ENCODE measurements around the gene LSR.
"Not testable (repeated sequence)": the region's sequence is repeated elsewhere in the genome, so short reads cannot be mapped to it uniquely, and the experiment has no call there.

Gene LSR

DNA sequence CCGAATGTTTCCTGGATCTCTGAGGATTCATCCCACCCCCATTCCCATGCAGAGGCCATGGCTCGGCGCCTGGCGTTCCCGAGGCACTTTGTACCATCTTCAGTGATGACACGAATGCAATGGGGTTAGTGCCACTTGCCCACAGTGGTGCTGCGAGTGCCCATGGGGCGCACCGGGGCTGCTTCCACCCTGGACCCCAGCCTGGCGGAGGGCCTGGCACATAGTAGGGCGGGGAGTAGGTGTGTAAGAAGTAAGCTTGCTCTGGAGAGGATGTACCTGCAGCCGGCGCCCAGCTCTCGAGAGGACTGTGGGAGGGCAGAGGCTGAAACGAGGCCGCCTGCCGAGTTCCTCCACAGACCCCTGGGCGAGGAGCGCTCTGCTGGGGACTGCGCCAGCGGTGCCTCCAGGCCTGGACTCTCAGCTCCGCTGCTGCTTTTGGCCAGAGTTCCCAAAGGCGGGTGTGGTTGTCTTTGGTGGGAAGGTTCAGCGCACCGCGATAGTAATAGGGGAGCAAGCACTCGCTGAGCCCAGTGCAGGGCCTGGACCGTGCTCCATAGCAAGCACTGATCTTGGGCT lies 28.0 kb downstream of the LSR start:
- Histone ChIP-seq H3K36me3 (ENCODE audit: control insufficient read depth, insufficient read depth, low read length) (peaks cover 26% of the 10 kb centered on the region), H3K4me3 (ENCODE audit: low read length) (no peak overlapping the region), H3K9me3 (ENCODE audit: control insufficient read depth, insufficient read depth, low read length) (no peaks in the 10 kb centered on the region), H3K27me3 (ENCODE audit: control insufficient read depth, insufficient read depth, low read length) (no peaks in the 10 kb centered on the region), H3K27ac (ENCODE audit: low read length) (no peak overlapping the region), H3K4me1 (ENCODE audit: control insufficient read depth, insufficient read depth, low read length) (no peaks in the 10 kb centered on the region; the same call in 1 of the 2 replicates)
- DNase-seq (ENCODE audit: low read depth, low spot score) = no peak
- WGBS (ENCODE audit: insufficient coverage, insufficient read length) = no CpG with 5 or more reads among the region's 28 CpGs

DNA sequence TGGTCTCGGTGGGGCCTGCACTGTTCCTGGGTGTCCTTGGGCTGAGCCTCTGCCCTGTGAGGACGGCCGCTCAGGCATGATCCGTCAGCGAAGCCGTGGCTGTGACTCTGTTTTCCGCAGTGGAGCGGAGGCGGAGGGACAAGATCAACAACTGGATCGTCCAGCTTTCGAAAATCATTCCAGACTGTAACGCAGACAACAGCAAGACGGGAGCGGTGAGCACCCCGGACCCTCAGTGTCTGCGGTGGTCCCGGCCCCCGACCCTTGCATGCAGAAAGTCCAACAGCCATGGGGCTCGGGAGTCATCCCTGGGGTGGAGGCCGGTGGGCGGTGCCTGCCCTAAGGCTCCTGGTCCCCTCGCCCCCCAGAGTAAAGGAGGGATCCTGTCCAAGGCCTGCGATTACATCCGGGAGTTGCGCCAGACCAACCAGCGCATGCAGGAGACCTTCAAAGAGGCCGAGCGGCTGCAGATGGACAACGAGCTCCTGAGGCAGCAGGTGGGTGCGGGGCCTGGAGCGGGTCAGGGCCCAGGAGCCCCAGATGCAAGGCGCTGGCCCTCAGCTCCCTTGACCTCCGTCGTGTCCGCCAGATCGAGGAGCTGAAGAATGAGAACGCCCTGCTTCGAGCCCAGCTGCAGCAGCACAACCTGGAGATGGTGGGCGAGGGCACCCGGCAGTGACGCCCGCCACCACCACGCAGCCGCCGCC lies 29.9 kb downstream of the LSR start:
- no peak overlapping the region for H3K4me3 ChIP-seq (ENCODE audit: low read length)
- peaks cover 16% of the 10 kb centered on the region for H3K36me3 ChIP-seq (ENCODE audit: control insufficient read depth, insufficient read depth, low read length)
- H3K9me3 ChIP-seq (ENCODE audit: control insufficient read depth, insufficient read depth, low read length) = no peaks in the 10 kb centered on the region
- no peaks in the 10 kb centered on the region for H3K27me3 ChIP-seq (ENCODE audit: control insufficient read depth, insufficient read depth, low read length)
- no peak for DNase-seq (ENCODE audit: low read depth, low spot score)
- H3K27ac ChIP-seq (ENCODE audit: low read length) = no peak overlapping the region
- WGBS (ENCODE audit: insufficient coverage, insufficient read length) = no CpG with 5 or more reads among the region's 45 CpGs
- no peaks in the 10 kb centered on the region; the same call in 1 of the 2 replicates for H3K4me1 ChIP-seq (ENCODE audit: control insufficient read depth, insufficient read depth, low read length)

DNA sequence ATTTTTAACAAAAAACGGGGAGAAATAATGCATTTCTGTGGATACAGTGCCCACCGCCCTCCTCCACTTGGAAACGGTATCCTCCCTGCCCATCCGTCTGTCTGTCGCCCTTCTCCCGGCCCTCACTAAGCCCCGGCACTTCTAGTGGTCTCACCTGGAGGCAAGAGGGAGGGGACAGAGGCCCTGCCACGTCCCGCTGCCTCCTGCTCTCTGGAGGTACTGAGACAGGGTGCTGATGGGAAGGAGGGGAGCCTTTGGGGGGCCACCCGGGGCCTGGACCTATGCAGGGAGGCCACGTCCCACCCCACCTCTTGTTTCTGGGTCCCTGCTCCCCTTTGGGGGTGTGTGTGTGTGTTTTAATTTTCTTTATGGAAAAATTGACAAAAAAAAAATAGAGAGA lies 30.6 kb downstream of the LSR start:
- peaks cover 14% of the 10 kb centered on the region for H3K36me3 ChIP-seq (ENCODE audit: control insufficient read depth, insufficient read depth, low read length)
- WGBS (ENCODE audit: insufficient coverage, insufficient read length) = no CpG with 5 or more reads among the region's 11 CpGs

DNA sequence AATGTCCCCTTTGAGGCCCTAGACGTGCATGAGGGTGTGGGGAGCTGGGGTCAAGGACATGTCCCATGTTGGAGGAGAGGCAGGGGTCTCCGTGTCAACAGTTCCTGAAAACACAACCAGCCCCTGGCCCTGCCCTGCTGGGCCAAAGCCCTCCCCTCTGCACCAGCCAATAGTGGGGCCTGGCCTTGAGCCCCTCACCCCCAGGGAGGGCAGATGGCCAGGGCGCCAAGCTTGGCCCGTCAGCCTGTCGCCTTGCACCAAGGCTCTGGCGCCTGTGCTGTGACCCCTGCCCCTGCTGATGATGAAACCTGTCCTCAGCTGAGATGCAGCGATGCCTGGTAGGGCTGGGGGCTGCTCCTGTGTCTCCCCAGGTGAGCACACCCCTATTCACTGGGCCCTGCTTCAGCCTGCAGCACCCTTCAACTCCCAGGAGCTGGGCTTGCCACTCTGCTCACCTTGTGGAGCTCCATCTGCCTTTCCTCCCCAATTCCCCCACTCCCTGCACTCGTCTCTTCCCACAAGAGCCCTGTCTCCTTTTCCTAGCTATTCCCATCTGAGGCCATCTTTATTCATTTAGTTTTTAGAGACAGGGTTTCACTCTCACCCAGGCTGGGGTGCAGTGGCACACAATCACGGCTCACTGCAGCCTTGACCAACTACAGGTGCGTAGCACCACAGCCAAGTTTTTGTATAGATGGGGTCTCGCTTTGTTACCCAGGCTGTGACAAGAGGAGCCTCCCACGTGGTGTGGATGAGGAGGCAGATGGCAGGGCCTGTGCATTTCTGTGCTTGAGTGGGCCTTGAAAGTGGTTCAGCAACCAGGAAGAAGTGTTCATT lies 31.4 kb downstream of the LSR start:
- WGBS (ENCODE audit: insufficient coverage, insufficient read length) = no CpG with 5 or more reads among the region's 12 CpGs
- Histone ChIP-seq H3K4me1 (ENCODE audit: control insufficient read depth, insufficient read depth, low read length) (peaks cover 5% of the 10 kb centered on the region; the same call in 1 of the 2 replicates), H3K36me3 (ENCODE audit: control insufficient read depth, insufficient read depth, low read length) (peaks cover 14% of the 10 kb centered on the region), H3K4me3 (ENCODE audit: low read length) (no peak overlapping the region), H3K27ac (ENCODE audit: low read length) (no peak overlapping the region), H3K27me3 (ENCODE audit: control insufficient read depth, insufficient read depth, low read length) (no peaks in the 10 kb centered on the region), H3K9me3 (ENCODE audit: control insufficient read depth, insufficient read depth, low read length) (no peaks in the 10 kb centered on the region)
- DNase-seq (ENCODE audit: low read depth, low spot score) = no peak

More for the DNA sequence above, 30.6 kb downstream of the LSR start:
- Histone ChIP-seq H3K9me3 (ENCODE audit: control insufficient read depth, insufficient read depth, low read length) (no peaks in the 10 kb centered on the region), H3K27me3 (ENCODE audit: control insufficient read depth, insufficient read depth, low read length) (no peaks in the 10 kb centered on the region), H3K27ac (ENCODE audit: low read length) (no peak overlapping the region), H3K4me1 (ENCODE audit: control insufficient read depth, insufficient read depth, low read length) (no peaks in the 10 kb centered on the region; the same call in 1 of the 2 replicates), H3K4me3 (ENCODE audit: low read length) (no peak overlapping the region)
- DNase-seq (ENCODE audit: low read depth, low spot score) = no peak

DNA sequence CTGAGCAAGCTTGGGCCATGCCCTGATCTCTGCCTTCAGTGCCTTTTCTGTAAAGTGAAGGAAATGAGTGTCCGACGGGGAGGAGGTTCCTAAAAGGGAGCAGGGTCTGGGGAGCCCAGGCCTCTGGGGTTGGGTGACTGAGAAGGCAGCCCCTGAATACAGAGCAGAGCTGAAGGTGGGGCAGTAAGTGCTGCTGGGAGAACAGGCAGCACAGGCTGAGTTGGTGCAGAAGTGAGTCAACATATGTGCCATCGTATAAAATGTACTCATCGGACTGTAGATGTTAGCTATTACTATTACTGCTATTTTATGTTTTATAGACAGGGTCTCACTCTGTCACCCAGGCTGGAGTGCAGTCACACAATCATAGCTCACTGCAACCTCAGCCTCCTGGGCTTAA lies 32.5 kb downstream of the LSR start:
- no peaks in the 10 kb centered on the region for H3K9me3 ChIP-seq (ENCODE audit: control insufficient read depth, insufficient read depth, low read length)
- no CpG with 5 or more reads among the region's 4 CpGs for WGBS (ENCODE audit: insufficient coverage, insufficient read length)

DNA sequence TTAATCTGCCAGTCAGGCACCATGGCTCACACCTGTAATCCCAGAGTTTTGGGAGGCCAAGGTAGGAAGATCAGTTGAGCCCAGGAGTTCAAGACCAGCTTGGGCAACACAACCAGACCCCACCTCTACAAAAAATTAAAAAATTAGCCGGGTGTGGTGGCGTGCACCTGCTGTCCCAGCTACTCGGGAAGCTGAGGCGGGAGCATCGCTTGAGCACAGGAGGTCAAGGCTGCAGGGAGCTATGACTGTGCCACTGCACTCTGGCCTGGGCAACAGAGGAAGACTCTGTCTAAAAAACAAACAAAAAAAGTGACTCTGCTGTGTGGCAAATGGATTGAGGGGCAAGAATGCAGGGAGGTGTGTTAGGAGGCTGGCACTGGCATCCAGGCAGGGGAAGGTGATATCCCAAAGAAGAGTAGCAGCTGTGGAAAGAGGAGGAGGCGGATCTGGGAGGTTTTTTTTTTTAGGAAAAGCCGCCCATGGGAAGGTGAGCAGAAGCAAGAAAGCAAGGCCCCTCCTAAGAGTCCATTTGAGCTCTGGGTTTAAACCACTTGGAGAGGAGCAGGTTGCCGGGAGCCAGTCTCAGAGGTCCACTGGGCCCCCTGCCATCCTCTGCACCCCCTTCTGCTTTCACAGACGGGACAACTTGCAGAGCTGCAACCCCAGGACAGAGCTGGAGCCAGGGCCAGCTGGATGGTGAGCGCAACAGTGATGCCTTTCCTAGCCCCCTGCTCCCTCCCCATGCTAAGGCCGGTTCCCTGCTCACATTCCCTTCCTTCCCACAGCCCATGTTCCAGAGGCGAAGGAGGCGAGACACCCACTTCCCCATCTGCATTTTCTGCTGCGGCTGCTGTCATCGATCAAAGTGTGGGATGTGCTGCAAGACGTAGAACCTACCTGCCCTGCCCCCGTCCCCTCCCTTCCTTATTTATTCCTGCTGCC lies 35.6 kb downstream of the LSR start:
- WGBS (ENCODE audit: insufficient coverage, insufficient read length) = no CpG with 5 or more reads among the region's 17 CpGs
- H3K9me3 ChIP-seq (ENCODE audit: control insufficient read depth, insufficient read depth, low read length) = no peaks in the 10 kb centered on the region
- no peak overlapping the region for H3K4me3 ChIP-seq (ENCODE audit: low read length)
- no peaks in the 10 kb centered on the region for H3K36me3 ChIP-seq (ENCODE audit: control insufficient read depth, insufficient read depth, low read length)
- no peak for DNase-seq (ENCODE audit: low read depth, low spot score)
- H3K4me1 ChIP-seq (ENCODE audit: control insufficient read depth, insufficient read depth, low read length) = peaks cover 5% of the 10 kb centered on the region; the same call in 1 of the 2 replicates
- no peak overlapping the region for H3K27ac ChIP-seq (ENCODE audit: low read length)
- no peaks in the 10 kb centered on the region for H3K27me3 ChIP-seq (ENCODE audit: control insufficient read depth, insufficient read depth, low read length)

More for the DNA sequence above, 32.5 kb downstream of the LSR start:
- no peak for DNase-seq (ENCODE audit: low read depth, low spot score)
- Histone ChIP-seq H3K36me3 (ENCODE audit: control insufficient read depth, insufficient read depth, low read length) (peaks cover 13% of the 10 kb centered on the region), H3K27me3 (ENCODE audit: control insufficient read depth, insufficient read depth, low read length) (no peaks in the 10 kb centered on the region), H3K4me1 (ENCODE audit: control insufficient read depth, insufficient read depth, low read length) (peaks cover 5% of the 10 kb centered on the region; the same call in 1 of the 2 replicates), H3K27ac (ENCODE audit: low read length) (no peak overlapping the region), H3K4me3 (ENCODE audit: low read length) (no peak overlapping the region)

DNA sequence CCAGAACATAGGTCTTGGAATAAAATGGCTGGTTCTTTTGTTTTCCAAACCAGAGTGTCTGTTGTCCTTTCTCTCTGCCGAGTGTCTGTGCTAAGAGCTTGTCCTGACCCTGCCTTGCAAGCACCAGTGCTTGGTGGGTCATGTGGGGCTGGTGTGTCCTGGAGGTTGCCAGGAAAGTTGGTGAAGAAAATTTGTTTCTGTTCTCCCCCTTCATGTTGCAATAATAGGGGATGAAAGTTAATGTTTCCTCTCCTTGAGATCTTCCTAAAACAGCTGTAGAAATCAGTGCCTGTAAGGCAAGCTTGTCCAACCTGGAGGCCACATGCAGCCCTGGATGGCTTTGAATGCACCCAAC lies 36.3 kb downstream of the LSR start:
- no peak for DNase-seq (ENCODE audit: low read depth, low spot score)
- WGBS (ENCODE audit: insufficient coverage, insufficient read length) = no CpG with 5 or more reads among the region's 1 CpG
- Histone ChIP-seq H3K27me3 (ENCODE audit: control insufficient read depth, insufficient read depth, low read length) (no peaks in the 10 kb centered on the region), H3K36me3 (ENCODE audit: control insufficient read depth, insufficient read depth, low read length) (no peaks in the 10 kb centered on the region), H3K4me3 (ENCODE audit: low read length) (no peak overlapping the region), H3K9me3 (ENCODE audit: control insufficient read depth, insufficient read depth, low read length) (no peaks in the 10 kb centered on the region), H3K27ac (ENCODE audit: low read length) (no peak overlapping the region), H3K4me1 (ENCODE audit: control insufficient read depth, insufficient read depth, low read length) (peaks cover 5% of the 10 kb centered on the region; the same call in 1 of the 2 replicates)

DNA sequence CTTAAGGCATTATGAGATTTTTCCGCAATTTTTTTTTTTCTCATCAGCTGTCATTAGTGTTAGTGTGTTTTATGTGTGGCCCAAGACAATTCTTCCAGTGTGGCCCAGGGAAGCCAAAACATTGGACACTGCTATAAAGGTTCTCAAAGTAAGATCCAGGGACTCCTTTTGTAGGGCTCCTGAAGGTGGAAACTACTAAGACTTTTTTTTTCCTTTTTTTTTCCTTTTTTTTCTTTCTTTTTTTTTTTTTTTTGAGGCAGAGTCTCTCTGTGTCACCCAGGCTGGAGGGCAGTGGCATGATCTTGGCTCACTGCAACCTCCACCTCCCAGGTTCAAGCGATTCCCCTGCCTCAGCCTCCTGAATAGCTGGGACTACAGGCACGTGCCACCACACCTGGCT lies 36.7 kb downstream of the LSR start:
- not testable (repeated sequence) for H3K36me3 ChIP-seq (ENCODE audit: control insufficient read depth, insufficient read depth, low read length); H3K4me3 ChIP-seq (ENCODE audit: low read length); H3K27ac ChIP-seq (ENCODE audit: low read length); H3K4me1 ChIP-seq (ENCODE audit: control insufficient read depth, insufficient read depth, low read length); H3K27me3 ChIP-seq (ENCODE audit: control insufficient read depth, insufficient read depth, low read length); H3K9me3 ChIP-seq (ENCODE audit: control insufficient read depth, insufficient read depth, low read length); DNase-seq (ENCODE audit: low read depth, low spot score)
- WGBS (ENCODE audit: insufficient coverage, insufficient read length) = no CpG with 5 or more reads among the region's 3 CpGs

DNA sequence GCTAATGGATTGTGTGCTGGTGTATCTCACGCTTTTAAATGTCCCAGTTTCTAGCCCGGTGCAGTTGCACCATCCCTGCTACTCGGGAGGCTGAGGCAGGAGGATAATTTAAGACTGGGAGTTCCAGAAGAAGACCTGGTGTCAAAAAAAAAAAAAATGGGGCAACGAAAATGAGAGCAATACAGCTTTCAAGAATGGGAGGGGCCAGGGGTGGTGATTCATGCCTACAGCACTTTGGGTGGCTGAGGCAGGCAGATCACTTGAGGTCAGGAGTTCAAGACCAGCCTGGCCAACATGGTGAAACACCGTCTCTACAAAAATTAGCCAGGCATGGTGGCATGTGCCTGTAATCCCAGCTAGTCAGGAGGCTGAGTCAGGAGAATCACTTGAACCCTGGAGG lies 37.3 kb downstream of the LSR start:
- H3K9me3 ChIP-seq (ENCODE audit: control insufficient read depth, insufficient read depth, low read length); DNase-seq (ENCODE audit: low read depth, low spot score); H3K36me3 ChIP-seq (ENCODE audit: control insufficient read depth, insufficient read depth, low read length); H3K27ac ChIP-seq (ENCODE audit: low read length); H3K4me3 ChIP-seq (ENCODE audit: low read length); H3K27me3 ChIP-seq (ENCODE audit: control insufficient read depth, insufficient read depth, low read length); H3K4me1 ChIP-seq (ENCODE audit: control insufficient read depth, insufficient read depth, low read length): not testable (repeated sequence)
- no CpG with 5 or more reads among the region's 5 CpGs for WGBS (ENCODE audit: insufficient coverage, insufficient read length)

DNA sequence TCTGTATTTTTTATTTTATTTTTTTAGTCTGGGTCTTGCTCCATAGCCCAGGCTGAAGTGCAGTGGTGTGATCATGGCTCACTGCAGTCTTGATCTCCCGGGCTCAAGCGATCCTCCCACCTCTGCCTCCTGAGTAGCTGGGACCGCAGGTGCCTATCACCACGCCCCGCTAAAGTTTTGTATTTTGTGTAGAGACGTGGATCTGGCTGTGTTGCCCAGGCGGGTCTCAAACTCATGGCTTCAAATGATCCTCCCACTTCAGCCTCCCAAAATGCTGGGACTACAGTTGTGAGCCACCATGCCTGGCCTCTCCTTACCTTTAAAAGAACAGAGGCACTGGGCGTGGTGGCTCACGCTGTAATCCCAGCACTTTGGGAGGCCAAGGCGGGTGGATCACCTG lies 38.9 kb downstream of the LSR start:
- Histone ChIP-seq H3K4me1 (ENCODE audit: control insufficient read depth, insufficient read depth, low read length) (peaks cover 5% of the 10 kb centered on the region; the same call in 1 of the 2 replicates), H3K36me3 (ENCODE audit: control insufficient read depth, insufficient read depth, low read length) (no peaks in the 10 kb centered on the region), H3K27me3 (ENCODE audit: control insufficient read depth, insufficient read depth, low read length) (no peaks in the 10 kb centered on the region), H3K27ac (ENCODE audit: low read length) (no peak overlapping the region), H3K9me3 (ENCODE audit: control insufficient read depth, insufficient read depth, low read length) (no peaks in the 10 kb centered on the region), H3K4me3 (ENCODE audit: low read length) (no peak overlapping the region)
- no CpG with 5 or more reads among the region's 10 CpGs for WGBS (ENCODE audit: insufficient coverage, insufficient read length)
- DNase-seq (ENCODE audit: low read depth, low spot score) = no peak

Data from iPS DF 6.9 (cell line).